ENCODE measurements around the gene ZNF837.

ZNF837 gene

GRCh38 chr19:58350871-58351557 is 29.8 kb downstream of the ZNF837 start:
- TF ChIP-seq, protein P1, sequence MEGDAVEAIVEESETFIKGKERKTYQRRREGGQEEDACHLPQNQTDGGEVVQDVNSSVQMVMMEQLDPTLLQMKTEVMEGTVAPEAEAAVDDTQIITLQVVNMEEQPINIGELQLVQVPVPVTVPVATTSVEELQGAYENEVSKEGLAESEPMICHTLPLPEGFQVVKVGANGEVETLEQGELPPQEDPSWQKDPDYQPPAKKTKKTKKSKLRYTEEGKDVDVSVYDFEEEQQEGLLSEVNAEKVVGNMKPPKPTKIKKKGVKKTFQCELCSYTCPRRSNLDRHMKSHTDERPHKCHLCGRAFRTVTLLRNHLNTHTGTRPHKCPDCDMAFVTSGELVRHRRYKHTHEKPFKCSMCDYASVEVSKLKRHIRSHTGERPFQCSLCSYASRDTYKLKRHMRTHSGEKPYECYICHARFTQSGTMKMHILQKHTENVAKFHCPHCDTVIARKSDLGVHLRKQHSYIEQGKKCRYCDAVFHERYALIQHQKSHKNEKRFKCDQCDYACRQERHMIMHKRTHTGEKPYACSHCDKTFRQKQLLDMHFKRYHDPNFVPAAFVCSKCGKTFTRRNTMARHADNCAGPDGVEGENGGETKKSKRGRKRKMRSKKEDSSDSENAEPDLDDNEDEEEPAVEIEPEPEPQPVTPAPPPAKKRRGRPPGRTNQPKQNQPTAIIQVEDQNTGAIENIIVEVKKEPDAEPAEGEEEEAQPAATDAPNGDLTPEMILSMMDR (conservative IDR thresholded peaks at IDR 0.05): no peak
- no peak overlapping the region for H3K27ac ChIP-seq

DNA sequence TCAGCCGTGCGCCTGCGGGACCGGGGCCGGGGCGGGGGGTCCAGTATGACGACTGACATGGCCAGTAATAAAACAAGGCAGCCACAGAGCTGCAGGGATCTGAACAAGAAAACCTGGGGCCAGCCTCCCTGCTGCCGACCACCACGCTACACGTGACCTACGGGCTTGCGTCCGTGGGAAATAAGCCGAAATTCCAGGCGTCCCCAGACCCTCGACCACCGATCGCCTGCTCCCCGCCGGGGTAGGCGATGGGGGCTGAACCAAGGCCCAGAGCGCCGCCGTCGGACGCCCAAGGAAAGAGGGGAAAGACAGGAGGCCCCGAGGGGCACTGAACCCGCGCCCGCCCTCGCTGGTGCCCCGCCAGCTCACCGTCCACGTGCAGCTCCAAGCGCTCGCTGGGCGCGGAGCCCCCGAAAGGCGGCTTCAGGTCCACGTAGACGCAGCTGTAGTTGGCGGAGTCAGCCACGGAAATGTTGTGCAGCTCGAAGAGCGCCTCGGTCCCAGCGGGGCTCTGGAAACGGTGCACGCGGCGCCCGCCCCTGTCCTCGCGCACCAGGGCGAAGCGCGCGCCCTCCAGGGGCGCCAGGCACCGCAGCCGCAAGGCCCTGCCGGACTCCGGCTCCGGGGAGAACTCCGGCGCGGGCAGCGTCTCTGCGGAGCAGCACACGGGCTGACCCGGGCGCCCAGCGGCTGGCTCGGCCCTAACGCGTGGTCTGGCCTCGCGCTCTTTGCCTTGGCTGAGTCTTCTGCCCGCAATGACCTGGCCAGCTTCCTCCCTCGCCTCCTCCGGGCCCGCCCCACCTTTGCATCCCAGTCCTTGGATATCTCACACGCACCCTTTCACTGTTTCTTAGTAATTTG is 30.6 kb downstream of the ZNF837 start:
- TF ChIP-seq, protein P1 (conservative IDR thresholded peaks at IDR 0.05): peak; percentile 17
- no peak overlapping the region for H3K27ac ChIP-seq

DNA sequence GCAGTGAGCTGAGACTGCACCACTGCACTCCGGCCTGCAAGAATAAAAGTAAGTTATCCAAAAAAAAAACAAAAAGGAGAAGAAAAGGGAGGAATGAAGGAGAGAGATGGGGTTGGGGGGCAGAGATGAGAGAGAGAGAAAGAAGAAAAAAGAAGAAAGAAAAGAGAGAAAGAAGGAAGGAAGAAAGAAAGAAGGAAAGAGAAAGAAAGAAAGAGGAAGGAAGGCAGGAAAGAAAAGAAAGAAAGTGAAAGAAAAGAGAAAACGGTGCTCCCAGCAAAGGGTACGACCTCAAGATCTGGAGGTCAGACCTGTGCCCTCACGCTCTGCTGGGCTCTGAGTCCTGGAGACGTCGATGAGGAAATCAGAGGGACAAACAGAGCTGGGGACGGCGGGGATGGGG is 31.2 kb downstream of the ZNF837 start:
- H3K27ac ChIP-seq: no peak overlapping the region
- TF ChIP-seq, protein P1 (conservative IDR thresholded peaks at IDR 0.05): no peak

- peak overlapping the region; percentile 47; the same call in 1 of the 2 replicates for H3K27ac ChIP-seq
Observed at GRCh38 chr19:58348080-58348479, 32.8 kb downstream of the ZNF837 start.

GRCh38 chr19:58346961-58347929 is 33.6 kb downstream of the ZNF837 start:
- peak overlapping the region; percentile 47; the same call in 1 of the 2 replicates for H3K27ac ChIP-seq
- TF ChIP-seq, protein P1 (conservative IDR thresholded peaks at IDR 0.05): no peak

- TF ChIP-seq, protein P1 (conservative IDR thresholded peaks at IDR 0.05): no peak
- no peak overlapping the region for H3K27ac ChIP-seq
Observed at GRCh38 chr19:58345558-58345957, 35.3 kb downstream of the ZNF837 start.

- H3K27ac ChIP-seq: no peak overlapping the region
- TF ChIP-seq, protein P1 (conservative IDR thresholded peaks at IDR 0.05): peak; percentile 19; the same call in 1 of the 2 replicates
Observed at GRCh38 chr19:58338825-58339558, 41.8 kb downstream of the ZNF837 start.

Measured in VCaP (cell line).